ENCODE results near the gene MYPOP. TPM values are rescaled to one million over a fixed set of nuclear protein-coding genes. Genes with fewer than 3 reads are reported as not detected.

The MYPOP gene
- total and polyA plus RNA-seq, 9 of the 15 experiments (the other 6 are each of a cell fraction or from before 2014, with no cell fraction given) = 0.32 to 7.6 (median 1.6) TPM

DNA sequence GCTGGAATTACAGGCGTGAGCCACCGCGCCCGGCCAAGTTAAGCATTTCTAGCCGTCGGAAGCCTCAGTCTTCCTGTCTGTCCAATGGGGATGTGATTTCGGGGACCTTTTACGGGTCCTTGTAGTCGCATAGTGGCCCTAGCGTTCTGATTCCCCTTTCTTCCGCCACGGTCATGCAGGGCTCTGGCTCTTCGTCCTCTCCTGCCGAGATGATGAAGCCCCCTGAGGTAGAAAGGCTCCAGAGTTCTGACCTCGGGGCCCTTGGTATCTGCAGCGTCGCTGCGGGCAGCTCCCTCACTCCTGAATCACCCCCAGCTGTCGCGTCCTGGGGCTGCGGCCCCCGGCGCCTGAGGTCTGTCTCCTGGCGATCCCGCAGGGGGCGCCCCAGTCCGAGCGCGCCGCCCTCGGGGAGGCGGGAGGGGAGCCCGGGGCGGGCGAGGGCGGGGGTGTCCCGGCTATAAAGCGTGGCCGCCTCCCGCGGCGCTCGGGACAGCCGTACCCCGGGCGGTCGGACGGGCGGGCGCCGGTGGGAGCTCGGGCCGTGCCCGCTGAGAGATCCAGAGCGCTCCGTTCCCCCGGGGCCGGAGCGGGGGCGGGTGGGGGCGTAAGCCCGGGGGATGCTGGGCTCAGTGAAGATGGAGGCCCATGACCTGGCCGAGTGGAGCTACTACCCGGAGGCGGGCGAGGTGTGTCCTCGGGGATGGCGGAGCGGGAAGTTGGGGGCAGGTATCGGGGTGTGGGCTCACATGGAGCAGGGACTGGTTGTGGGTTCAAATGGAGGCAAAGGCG is 38.4 kb downstream of the MYPOP start, which contains the start of gene FOXA3 (continued):
- TF ChIP-seq, protein P1, sequence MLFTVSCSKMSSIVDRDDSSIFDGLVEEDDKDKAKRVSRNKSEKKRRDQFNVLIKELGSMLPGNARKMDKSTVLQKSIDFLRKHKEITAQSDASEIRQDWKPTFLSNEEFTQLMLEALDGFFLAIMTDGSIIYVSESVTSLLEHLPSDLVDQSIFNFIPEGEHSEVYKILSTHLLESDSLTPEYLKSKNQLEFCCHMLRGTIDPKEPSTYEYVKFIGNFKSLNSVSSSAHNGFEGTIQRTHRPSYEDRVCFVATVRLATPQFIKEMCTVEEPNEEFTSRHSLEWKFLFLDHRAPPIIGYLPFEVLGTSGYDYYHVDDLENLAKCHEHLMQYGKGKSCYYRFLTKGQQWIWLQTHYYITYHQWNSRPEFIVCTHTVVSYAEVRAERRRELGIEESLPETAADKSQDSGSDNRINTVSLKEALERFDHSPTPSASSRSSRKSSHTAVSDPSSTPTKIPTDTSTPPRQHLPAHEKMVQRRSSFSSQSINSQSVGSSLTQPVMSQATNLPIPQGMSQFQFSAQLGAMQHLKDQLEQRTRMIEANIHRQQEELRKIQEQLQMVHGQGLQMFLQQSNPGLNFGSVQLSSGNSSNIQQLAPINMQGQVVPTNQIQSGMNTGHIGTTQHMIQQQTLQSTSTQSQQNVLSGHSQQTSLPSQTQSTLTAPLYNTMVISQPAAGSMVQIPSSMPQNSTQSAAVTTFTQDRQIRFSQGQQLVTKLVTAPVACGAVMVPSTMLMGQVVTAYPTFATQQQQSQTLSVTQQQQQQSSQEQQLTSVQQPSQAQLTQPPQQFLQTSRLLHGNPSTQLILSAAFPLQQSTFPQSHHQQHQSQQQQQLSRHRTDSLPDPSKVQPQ (CRISPR knock-in tag; IDR thresholded peaks at IDR 0.05; ENCODE audit: borderline replicate concordance) = no peak
- TF ChIP-seq NFE2 (IDR thresholded peaks at IDR 0.05; ENCODE audit: low read depth) (no peak), PTRF (tag; IDR thresholded peaks at IDR 0.05) (no peak), SETDB1 (IDR thresholded peaks at IDR 0.05; ENCODE audit: low read length) (no peak), ZBTB7A (IDR thresholded peaks at IDR 0.05; ENCODE audit: borderline replicate concordance, control insufficient read depth, low read depth, low read length) (peak; percentile 92), CTBP1 (IDR thresholded peaks at IDR 0.05; ENCODE audit: borderline replicate concordance) (peak; percentile 52), YY1 (IDR thresholded peaks at IDR 0.05; ENCODE audit: borderline replicate concordance in 1 of 3, control insufficient read depth in 1 of 3, extremely low read depth in 1 of 3, insufficient read depth in 3 of 3, insufficient read length in 1 of 3, insufficient replicate concordance in 2 of 3, low read depth in 1 of 3, low read length in 2 of 3) (peak in 2 of 3 experiments; percentile 59 to 74), PURB (CRISPR knock-in tag; IDR thresholded peaks at IDR 0.05; ENCODE audit: low read depth) (no peak), EP300 (IDR thresholded peaks at IDR 0.05; ENCODE audit: low read length) (peak; percentile 24; the same call in 1 of the 2 replicates), PHTF2 (CRISPR knock-in tag; IDR thresholded peaks at IDR 0.05) (no peak), DACH1 (IDR thresholded peaks at IDR 0.05; ENCODE audit: partially characterized antibody) (peak; percentile 8), BCOR (IDR thresholded peaks at IDR 0.05) (peak; percentile 100), POLR2G (IDR thresholded peaks at IDR 0.05; ENCODE audit: low read depth, low read length) (peak; percentile 89), ZNF76 (CRISPR knock-in tag; IDR thresholded peaks at IDR 0.05; ENCODE audit: borderline replicate concordance) (no peak), PHB2 (IDR thresholded peaks at IDR 0.05; ENCODE audit: low read depth) (no peak), CBFB (CRISPR knock-in tag; IDR thresholded peaks at IDR 0.05) (no peak), BDP1 (IDR thresholded peaks at IDR 0.05; ENCODE audit: insufficient read depth, insufficient read length) (no peak), FOXJ3 (CRISPR knock-in tag; IDR thresholded peaks at IDR 0.05) (no peak), SMARCA4 (IDR thresholded peaks at IDR 0.05) (0 out of 2 replicates have a peak, but pooled peaks have one; percentile 32), KDM5B (IDR thresholded peaks at IDR 0.05; ENCODE audit: insufficient replicate concordance, low read depth, low read length) (peak; percentile 48), PHF8 (IDR thresholded peaks at IDR 0.05; ENCODE audit: borderline replicate concordance, low read length) (peak; percentile 41; the same call in 1 of the 2 replicates), ZNF24 (IDR thresholded peaks at IDR 0.05) (no peak; the same call in 1 of the 2 replicates), SREBF1 (IDR thresholded peaks at IDR 0.05; ENCODE audit: borderline replicate concordance, low read depth, low read length) (no peak)
- TF ChIP-seq, protein P2, sequence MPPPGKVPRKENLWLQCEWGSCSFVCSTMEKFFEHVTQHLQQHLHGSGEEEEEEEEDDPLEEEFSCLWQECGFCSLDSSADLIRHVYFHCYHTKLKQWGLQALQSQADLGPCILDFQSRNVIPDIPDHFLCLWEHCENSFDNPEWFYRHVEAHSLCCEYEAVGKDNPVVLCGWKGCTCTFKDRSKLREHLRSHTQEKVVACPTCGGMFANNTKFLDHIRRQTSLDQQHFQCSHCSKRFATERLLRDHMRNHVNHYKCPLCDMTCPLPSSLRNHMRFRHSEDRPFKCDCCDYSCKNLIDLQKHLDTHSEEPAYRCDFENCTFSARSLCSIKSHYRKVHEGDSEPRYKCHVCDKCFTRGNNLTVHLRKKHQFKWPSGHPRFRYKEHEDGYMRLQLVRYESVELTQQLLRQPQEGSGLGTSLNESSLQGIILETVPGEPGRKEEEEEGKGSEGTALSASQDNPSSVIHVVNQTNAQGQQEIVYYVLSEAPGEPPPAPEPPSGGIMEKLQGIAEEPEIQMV (tag; conservative IDR thresholded peaks at IDR 0.05; ENCODE audit: low read depth) = no peak
